Keratinocyte (primary cell): ENCODE data around the gene TIMM23. TPM values are rescaled to one million over a fixed set of nuclear protein-coding genes. Genes with fewer than 3 reads are reported as not detected.

ENCODE experiments used
- DNase-seq: peaks from one replicate; pipeline ENCODE4 v3.0.0-alpha.2; 2011; ENCODE audit warnings: low read depth, missing footprints, low spot score
- FAIRE-seq: peaks from 2 replicates; lab custom pipeline; 2011; peaks lifted over from hg19 to GRCh38; lab: Jason Lieb, UNC
- H2AFZ ChIP-seq: 2 replicates; pipeline ENCODE4 v1.6.0; 2012; ENCODE audit warnings: low read length, control low read depth, inconsistent platforms; ENCODE audit not compliant: control insufficient read depth
- H3K27ac ChIP-seq: 2 replicates; pipeline ENCODE4 v1.5.1; 2011; ENCODE audit warnings: low read length; ENCODE audit not compliant: control insufficient read depth, insufficient read depth
- H3K27me3 ChIP-seq: 3 replicates; pipeline ENCODE4 v1.6.0; 2011; ENCODE audit warnings: low read length; ENCODE audit not compliant: control insufficient read depth, insufficient read depth; ENCODE audit errors: extremely low read depth
- H3K36me3 ChIP-seq, 2 experiments: 2 replicates in 1 of 2; 3 replicates in 1 of 2; pipeline ENCODE4 v1.5.1; 2011; ENCODE audit warnings: low read length in 2 of 2, mild to moderate bottlenecking in 1 of 2; ENCODE audit not compliant: control insufficient read depth in 2 of 2, insufficient read depth in 2 of 2; ENCODE audit errors: extremely low read depth in 1 of 2
- H3K4me1 ChIP-seq: 3 replicates; pipeline ENCODE4 v1.5.1; 2011; ENCODE audit warnings: low read length; ENCODE audit not compliant: control insufficient read depth, insufficient read depth; ENCODE audit errors: extremely low read depth
- H3K4me2 ChIP-seq: 3 replicates; pipeline ENCODE4 v1.6.0; 2011; ENCODE audit warnings: low read depth, low read length; ENCODE audit not compliant: control insufficient read depth, insufficient read depth; ENCODE audit errors: extremely low read depth
- H3K4me3 ChIP-seq, 3 experiments: fragments of 200-600 bp in 1 of 3; sonication (generic) in 1 of 3; 2 replicates in 2 of 3; 3 replicates in 1 of 3; pipeline ENCODE4 v1.5.1; 2011 to 2016; ENCODE audit warnings: low read length in 3 of 3, mild to moderate bottlenecking in 3 of 3, control low read depth in 2 of 3, inconsistent platforms in 1 of 3, low read depth in 1 of 3, mixed read lengths in 1 of 3, mixed run types in 1 of 3, moderate library complexity in 1 of 3; ENCODE audit not compliant: control insufficient read depth in 2 of 3, insufficient read depth in 2 of 3; ENCODE audit errors: extremely low read depth in 1 of 3
- H3K79me2 ChIP-seq: 2 replicates; pipeline ENCODE4 v1.6.0; 2012; ENCODE audit warnings: low read length; ENCODE audit not compliant: control insufficient read depth, insufficient read depth
- H3K9ac ChIP-seq: 3 replicates; pipeline ENCODE4 v1.6.0; 2011; ENCODE audit warnings: low read length; ENCODE audit not compliant: control insufficient read depth, insufficient read depth; ENCODE audit errors: extremely low read depth
- H3K9me1 ChIP-seq: 3 replicates; pipeline ENCODE4 v1.6.0; 2011; ENCODE audit warnings: low read length; ENCODE audit not compliant: control insufficient read depth, insufficient read depth; ENCODE audit errors: extremely low read depth
- H3K9me3 ChIP-seq: 2 replicates; pipeline ENCODE4 v1.5.1; 2012; ENCODE audit warnings: low read depth, low read length; ENCODE audit not compliant: control insufficient read depth
- H4K20me1 ChIP-seq: 3 replicates; pipeline ENCODE4 v1.6.0; 2011; ENCODE audit warnings: low read length; ENCODE audit not compliant: control insufficient read depth, insufficient read depth; ENCODE audit errors: extremely low read depth
- EZH2 ChIP-seq: IDR thresholded peaks from one replicate; pipeline ENCODE4 v1.6.1; 2012; ENCODE audit warnings: inconsistent platforms, mild to moderate bottlenecking, low read length, moderate library complexity
- dilution Hi-C: fragments of 300-500 bp; cut with MboI; formaldehyde crosslinking; loops from one replicate; pipeline ENCODE4 v1.7.0; 2020; ENCODE audit warnings: low sequenced_read_pairs; ENCODE audit not compliant: extremely low pct_ligation_motif_present
- polyA plus RNA-seq, 5 experiments: library from polyadenylated mRNA; depleted of rRNA in 3 of 5; stranded (reverse) in 3 of 5; stranded (forward) in 1 of 5; unstranded in 1 of 5; fragments of >200 nt; gene quantifications; 1 replicate in 1 of 5; 2 replicates in 3 of 5; 3 replicates in 1 of 5; pipeline versions ENCODE4 v1.2.1 to v1.2.3, GENCODE V29; 2011 to 2012; ENCODE audit warnings: missing spikeins in 2 of 5, low read depth in 1 of 5, low replicate concordance in 1 of 5
- TF ChIP-seq, protein P1 (sequence below), 3 experiments: IDR thresholded peaks in 1 of 3; conservative IDR thresholded peaks in 1 of 3; optimal IDR thresholded peaks in 1 of 3; 2 replicates in 2 of 3; 3 replicates in 1 of 3; pipeline versions ENCODE3 to v1.5.1; 2011; ENCODE audit warnings: low read length in 3 of 3, mild to moderate bottlenecking in 3 of 3, moderate library complexity in 2 of 3, control low read depth in 1 of 3, inconsistent platforms in 1 of 3; ENCODE audit not compliant: insufficient read depth in 2 of 3; ENCODE audit errors: extremely low read depth in 1 of 3

The TIMM23 gene
- polyA plus RNA-seq, 1 donor (not counting 4 experiments of a cell fraction or from before 2014, with no cell fraction given): 172 TPM

- peaks cover 26% of the 10 kb centered on the region for H3K4me1 ChIP-seq
- peaks cover 8% of the 10 kb centered on the region for H3K9me1 ChIP-seq
- H2AFZ ChIP-seq: no peak overlapping the region
- H3K9me3 ChIP-seq: no peaks in the 10 kb centered on the region
- H4K20me1 ChIP-seq: peaks cover 26% of the 10 kb centered on the region
- no peak overlapping the region for H3K4me3 ChIP-seq
- H3K36me3 ChIP-seq: peaks cover 17 to 32% of the 10 kb centered on the region in 2 experiments
- no peak overlapping the region for H3K9ac ChIP-seq
- peaks cover 73% of the 10 kb centered on the region for H3K79me2 ChIP-seq
- no peaks in the 10 kb centered on the region for H3K27me3 ChIP-seq
- dilution Hi-C loops: no loop called here
- no peak overlapping the region for H3K27ac ChIP-seq
- FAIRE-seq (no peak), DNase-seq (no peak)
- TF ChIP-seq, protein P1, sequence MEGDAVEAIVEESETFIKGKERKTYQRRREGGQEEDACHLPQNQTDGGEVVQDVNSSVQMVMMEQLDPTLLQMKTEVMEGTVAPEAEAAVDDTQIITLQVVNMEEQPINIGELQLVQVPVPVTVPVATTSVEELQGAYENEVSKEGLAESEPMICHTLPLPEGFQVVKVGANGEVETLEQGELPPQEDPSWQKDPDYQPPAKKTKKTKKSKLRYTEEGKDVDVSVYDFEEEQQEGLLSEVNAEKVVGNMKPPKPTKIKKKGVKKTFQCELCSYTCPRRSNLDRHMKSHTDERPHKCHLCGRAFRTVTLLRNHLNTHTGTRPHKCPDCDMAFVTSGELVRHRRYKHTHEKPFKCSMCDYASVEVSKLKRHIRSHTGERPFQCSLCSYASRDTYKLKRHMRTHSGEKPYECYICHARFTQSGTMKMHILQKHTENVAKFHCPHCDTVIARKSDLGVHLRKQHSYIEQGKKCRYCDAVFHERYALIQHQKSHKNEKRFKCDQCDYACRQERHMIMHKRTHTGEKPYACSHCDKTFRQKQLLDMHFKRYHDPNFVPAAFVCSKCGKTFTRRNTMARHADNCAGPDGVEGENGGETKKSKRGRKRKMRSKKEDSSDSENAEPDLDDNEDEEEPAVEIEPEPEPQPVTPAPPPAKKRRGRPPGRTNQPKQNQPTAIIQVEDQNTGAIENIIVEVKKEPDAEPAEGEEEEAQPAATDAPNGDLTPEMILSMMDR (optimal IDR thresholded peaks at IDR 0.05 in 1 of 3, IDR thresholded peaks at IDR 0.05 in 1 of 3, conservative IDR thresholded peaks at IDR 0.05 in 1 of 3; ENCODE audit: extremely low read depth in 1 of 3, insufficient read depth in 2 of 3, low read length in 3 of 3): no peak
- TF ChIP-seq EZH2: no peak
- no peak overlapping the region for H3K4me2 ChIP-seq
These were observed 44.5 kb downstream of the TIMM23 start for GRCh38 chr10:46016811-46017210.

GRCh38 chr10:46017733-46018132 lies 45.4 kb downstream of the TIMM23 start:
- H3K4me1 ChIP-seq: peaks cover 29% of the 10 kb centered on the region
- FAIRE-seq (no peak), DNase-seq (no peak)
- peaks cover 8% of the 10 kb centered on the region for H3K9me1 ChIP-seq
- H3K27ac ChIP-seq: no peak overlapping the region
- dilution Hi-C loops: no loop called here
- peaks cover 35% of the 10 kb centered on the region for H4K20me1 ChIP-seq
- peaks cover 16 to 30% of the 10 kb centered on the region in 2 experiments for H3K36me3 ChIP-seq
- H2AFZ ChIP-seq: no peak overlapping the region
- H3K27me3 ChIP-seq: no peaks in the 10 kb centered on the region
- no peak overlapping the region for H3K9ac ChIP-seq
- peaks cover 83% of the 10 kb centered on the region for H3K79me2 ChIP-seq
- H3K4me3 ChIP-seq: no peak overlapping the region
- no peaks in the 10 kb centered on the region for H3K9me3 ChIP-seq
- TF ChIP-seq, protein P1 (optimal IDR thresholded peaks at IDR 0.05 in 1 of 3, IDR thresholded peaks at IDR 0.05 in 1 of 3, conservative IDR thresholded peaks at IDR 0.05 in 1 of 3; ENCODE audit: extremely low read depth in 1 of 3, insufficient read depth in 2 of 3, low read length in 3 of 3): no peak
- no peak for TF ChIP-seq EZH2
- no peak overlapping the region for H3K4me2 ChIP-seq
